ENCODE measurements around the gene EIF4EBP2.

GRCh38 chr10:70418713-70419112 is 14.8 kb downstream of the EIF4EBP2 start:
- TF ChIP-seq KDM1A (IDR thresholded peaks at IDR 0.05; ENCODE audit: low read depth): no peak
- no peak for TF ChIP-seq POLR2A (IDR thresholded peaks at IDR 0.05; ENCODE audit: low read length)
- no peak for TF ChIP-seq CTCF (IDR thresholded peaks at IDR 0.05)
- no peak for TF ChIP-seq REST (IDR thresholded peaks at IDR 0.05)
- TF ChIP-seq RAD21 (conservative IDR thresholded peaks at IDR 0.05 in 1 of 2, IDR thresholded peaks at IDR 0.05 in 1 of 2): no peak
- no peak for TF ChIP-seq CBX2 (IDR thresholded peaks at IDR 0.05; ENCODE audit: borderline replicate concordance, low read depth)
- no peak for TF ChIP-seq MAZ (IDR thresholded peaks at IDR 0.05; ENCODE audit: borderline replicate concordance, low read depth, low read length)
- TF ChIP-seq ESRRA (IDR thresholded peaks at IDR 0.05; ENCODE audit: borderline replicate concordance, low read length): no peak
- no peak for TF ChIP-seq EP300 (IDR thresholded peaks at IDR 0.05)
- no peak for TF ChIP-seq RNF2 (IDR thresholded peaks at IDR 0.05; ENCODE audit: borderline replicate concordance, low read depth)
- TF ChIP-seq CHD2 (IDR thresholded peaks at IDR 0.05; ENCODE audit: low read length, partially characterized antibody): no peak
